Gastrocnemius medialis (tissue), 4 donors: Measurements from ENCODE around the gene FRY.

ENCODE experiments used
- CTCF ChIP-seq, 5 experiments: fragments of 450-650 bp in 3 of 5; fragments of 200-600 bp in 2 of 5; sonication (generic) in 2 of 5; IDR thresholded peaks in 4 of 5; conservative IDR thresholded peaks in 1 of 5; 1 replicate in 4 of 5; 2 replicates in 1 of 5; pipeline ENCODE4 v1.5.1; 2016 to 2019; ENCODE audit warnings: antibody characterized with exemption in 5 of 5, mild to moderate bottlenecking in 3 of 5, moderate library complexity in 3 of 5
- POLR2A ChIP-seq, 2 donors: fragments of 450-650 bp; IDR thresholded peaks; one replicate each; pipeline ENCODE4 v1.6.1; 2017; ENCODE audit warnings: antibody characterized with exemption in 2 of 2, mild to moderate bottlenecking in 2 of 2, moderate library complexity in 2 of 2

DNA sequence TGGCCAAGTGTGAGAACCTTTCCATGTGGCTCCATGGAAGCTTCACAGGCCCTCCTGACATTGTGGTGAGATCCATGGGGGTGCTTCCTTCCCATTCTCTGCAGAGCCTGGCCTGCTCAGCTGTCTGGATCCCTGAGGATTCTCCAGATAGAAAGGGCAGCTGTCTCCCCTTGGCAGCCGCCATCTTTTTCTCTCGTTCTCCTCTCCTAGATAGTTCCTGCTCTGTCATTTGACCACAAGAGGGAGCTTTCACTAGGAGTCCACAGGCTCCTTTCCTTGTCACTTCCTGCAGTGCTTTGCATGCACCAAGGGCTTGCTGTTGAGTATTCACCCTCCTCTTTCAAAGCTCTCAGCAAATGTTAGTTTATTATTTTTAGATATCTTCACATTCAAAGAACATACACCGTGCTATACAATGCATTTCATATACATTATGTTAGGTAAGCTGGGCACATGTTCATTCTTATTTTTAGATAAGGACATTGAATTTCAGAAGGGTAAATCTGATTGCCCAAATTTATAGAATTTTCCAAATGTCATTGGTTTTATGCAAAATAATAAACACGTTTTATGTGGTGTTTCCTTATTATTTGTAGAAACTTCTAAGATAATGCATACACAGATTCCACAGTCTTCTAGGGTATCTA, 133.2 kb downstream of the FRY start:
- TF ChIP-seq CTCF (IDR thresholded peaks at IDR 0.05 in 4 of 5, conservative IDR thresholded peaks at IDR 0.05 in 1 of 5) (peak in 3 of 5 experiments; percentile 33 to 50 (median 50)), POLR2A (IDR thresholded peaks at IDR 0.05) (no peak)
